SW480 (cell line): Measurements from ENCODE around the gene SORCS2.
"Not testable (repeated sequence)": the region's sequence is repeated elsewhere in the genome, so short reads cannot be mapped to it uniquely, and the experiment has no call there.

Source experiments
- DNase-seq: peaks from one replicate; pipeline ENCODE4 v3.0.0-alpha.2; 2016; ENCODE audit warnings: low spot score

SORCS2 gene

DNA sequence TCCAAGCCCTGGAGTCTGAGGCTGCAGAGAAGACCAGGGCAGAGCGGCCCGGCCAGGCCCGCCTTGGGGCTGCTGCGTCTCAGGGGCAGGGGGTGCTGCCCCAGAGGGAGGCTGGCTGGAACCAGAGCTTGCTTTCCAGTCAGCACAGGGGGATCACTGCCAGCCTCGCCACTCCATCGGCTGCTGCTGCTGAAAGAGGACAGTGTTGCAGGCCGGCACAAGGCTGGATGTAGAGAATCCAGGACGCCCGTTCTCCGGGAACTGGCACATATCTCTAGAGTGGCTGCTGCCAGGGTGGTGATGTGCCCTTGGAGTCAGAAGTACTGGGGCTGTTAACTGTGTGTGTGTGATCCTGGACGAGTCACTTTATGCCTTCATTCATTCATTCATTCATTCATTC lies 31.9 kb upstream of the SORCS2 start:
- DNase-seq, result no peak

DNA sequence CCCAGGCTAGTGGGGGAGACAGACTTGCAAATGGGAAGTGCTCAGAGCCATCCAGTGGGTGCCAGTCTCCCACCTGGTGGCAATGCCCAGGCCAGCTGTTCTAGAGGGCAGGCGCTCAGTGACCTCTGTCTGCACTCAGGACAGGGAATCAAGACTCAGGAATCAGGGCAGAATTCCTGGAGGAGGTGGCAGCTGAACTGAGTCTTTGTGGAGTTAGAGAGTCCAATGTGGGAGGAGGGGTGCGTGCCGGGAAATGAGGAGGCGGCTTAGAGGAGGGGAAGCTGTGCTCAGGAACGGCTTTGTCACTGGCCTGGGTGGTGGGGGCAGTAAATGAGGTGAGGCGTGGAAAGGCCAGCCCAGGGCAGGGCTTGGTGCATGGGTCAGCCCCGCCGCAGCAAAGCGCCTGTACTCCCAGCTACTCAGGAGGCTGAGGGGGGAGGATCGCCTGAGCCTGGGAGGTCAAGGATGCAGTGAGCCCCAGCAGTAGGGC lies 31.3 kb upstream of the SORCS2 start:
- DNase-seq, result no peak

DNA sequence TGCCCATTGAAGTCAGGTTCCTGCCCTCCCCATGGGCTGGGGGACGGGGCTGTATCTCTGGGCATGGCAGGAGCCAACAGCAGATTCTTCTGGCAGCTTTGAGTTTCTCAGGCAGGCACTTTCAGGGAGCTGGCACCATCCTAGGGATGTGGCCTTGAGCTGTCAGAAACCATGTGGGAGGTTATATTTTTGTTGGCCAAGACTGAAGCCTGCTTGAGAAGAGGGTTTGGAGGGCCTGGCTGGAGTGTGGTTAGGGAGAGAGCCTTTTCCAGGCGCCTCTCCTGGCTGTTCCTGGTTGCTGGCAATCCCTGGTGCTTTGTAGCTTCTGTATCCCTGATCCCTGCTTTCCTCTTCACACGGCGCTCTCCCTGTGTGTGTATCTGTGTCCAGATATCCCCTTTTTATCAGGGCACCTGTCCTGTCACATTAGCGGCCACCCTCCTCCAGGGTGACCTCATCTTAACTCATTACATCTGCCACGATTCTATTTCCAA lies 30.6 kb upstream of the SORCS2 start:
- DNase-seq, result no peak

DNA sequence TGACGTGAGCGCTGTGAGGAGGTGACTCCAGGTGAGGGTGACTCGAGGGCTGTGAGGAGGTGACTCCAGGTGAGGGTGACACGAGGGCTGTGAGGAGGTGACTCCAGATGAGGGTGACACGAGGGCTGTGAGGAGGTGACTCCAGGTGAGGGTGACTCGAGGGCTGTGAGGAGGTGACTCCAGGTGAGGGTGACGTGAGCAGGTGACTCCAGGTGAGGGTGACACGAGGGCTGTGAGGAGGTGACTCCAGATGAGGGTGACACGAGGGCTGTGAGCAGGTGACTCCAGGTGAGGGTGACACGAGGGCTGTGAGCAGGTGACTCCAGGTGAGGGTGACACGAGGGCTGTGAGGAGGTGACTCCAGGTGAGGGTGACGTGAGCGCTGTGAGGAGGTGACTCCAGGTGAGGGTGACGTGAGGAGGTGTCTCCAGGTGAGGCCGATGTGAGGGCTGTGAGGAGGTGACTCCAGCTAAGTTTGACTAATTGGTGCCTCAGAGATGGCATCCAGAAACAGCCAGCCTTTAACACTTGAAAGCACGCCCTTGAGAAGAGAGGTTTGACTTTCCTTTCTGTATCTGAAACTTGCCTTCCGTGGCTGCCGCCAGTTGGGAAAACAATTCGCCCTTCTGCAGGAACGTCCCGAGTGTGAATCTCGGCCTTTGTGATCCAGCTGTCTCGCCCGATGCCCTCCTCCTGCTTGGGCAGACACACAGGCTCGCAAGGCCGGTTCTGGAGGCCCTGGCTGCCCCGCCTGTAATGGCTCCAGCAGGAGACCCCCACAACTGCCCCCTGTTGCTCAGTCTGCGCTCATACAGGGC lies 27.1 kb upstream of the SORCS2 start:
- not testable (repeated sequence) for DNase-seq

DNA sequence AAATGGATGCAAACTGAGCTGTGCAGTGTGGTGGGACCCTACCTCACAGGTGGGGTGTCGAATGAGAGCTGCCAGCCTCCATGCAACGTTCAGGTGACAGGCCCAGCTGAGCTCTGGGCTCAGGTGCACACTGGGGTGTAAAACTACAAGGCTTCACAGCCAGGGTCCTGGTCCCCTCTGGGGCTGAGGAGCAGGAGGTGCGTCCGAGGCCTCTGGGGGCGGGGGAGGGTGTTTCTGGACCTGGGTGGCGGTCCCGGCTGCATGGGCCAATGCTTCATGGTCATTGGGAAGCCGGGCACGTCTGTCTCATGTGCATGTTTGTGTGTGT lies 26.5 kb upstream of the SORCS2 start:
- no peak for DNase-seq

DNA sequence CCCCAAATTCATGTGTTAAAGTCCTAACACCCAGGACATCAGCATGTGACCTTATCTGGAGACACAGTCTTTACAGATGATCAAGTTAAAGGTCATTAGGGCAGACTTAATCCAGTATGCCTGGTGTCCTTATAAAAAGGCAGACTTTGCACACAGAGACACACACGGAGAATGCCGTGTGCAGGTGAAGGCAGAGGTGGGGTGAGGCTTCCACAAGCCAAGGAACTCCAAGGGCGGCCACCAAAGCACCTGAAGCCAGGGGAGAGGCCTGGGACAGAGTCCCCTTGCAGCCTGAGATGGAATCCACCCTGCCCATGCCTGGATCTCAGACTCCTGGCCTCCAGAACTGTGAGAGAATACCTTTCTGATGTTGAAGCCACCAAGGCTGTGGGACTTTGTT lies 26.1 kb upstream of the SORCS2 start:
- no peak for DNase-seq

DNA sequence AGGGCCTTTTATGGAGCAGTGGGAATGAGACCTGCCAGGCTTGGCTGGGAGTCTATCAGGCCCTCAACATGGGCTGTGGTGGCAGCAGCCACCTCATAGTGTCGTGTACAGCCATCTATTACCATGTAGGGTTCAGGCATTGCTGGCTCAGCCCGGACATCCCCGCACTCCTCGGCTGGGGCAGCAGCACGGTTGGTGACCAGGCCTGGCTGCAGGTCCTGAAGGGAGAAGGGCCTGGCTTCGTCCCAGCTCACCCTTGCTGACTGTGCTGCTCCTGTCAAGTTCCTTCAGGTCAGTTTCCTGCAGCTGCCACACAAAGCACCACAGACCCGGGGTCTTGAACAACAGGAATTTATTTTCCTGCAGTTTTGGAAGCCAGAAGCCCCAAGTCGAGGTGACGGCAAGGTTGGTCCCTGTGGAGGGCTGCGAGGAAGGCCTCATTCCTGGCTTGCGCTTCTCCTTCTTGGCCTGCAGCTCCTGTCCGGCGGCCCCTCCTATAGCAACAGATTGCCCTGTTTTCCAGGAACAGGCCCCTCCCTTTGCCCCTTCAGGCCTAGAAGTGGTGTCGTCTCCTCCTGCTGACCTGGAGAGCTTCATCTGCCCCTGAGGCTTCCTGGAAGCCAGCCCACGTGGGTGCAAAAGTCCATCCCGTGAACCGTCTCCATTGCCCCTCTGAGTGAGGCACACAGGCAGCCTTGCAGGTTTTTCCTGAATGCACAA lies 25.2 kb upstream of the SORCS2 start:
- no peak for DNase-seq

DNA sequence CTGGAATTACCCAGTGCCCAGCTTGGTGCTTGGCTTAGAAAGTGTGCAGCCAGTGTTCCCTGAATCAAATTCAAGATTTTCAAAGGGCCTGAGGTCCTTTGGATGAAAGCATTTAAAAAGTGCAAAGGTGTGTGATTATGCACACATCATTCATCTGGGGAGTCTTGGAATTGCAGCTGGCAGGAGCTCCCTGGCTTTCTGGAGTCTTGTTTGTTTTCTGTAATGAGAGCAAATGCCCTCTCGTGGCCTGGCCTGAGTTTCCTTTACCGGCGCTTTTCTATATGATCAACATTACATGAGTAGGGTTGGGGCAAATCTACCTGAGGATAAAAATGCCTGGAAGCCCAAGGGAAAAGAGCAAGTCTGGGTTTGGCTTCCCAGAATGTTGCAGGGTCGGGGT lies 24.6 kb upstream of the SORCS2 start:
- no peak for DNase-seq

DNA sequence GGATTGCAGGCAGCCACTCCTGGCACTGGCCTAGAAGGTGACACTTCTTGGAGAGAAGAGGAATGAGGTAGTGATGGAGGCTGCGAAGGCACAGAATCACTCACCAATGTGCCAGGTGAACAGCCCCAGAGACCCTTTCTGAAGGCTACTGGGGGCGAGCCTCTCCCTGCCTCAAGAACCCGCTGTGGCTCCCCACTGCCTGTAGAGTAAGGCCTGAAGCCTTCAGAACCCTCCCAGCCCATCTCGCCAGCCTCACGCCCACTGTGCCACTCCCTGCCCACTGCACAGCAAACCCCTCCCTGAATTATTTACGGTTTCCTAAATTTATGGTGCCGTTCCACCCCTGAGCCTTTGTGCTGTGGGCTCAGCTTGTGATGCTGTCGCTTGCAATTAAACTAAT lies 24.2 kb upstream of the SORCS2 start:
- no peak for DNase-seq

DNA sequence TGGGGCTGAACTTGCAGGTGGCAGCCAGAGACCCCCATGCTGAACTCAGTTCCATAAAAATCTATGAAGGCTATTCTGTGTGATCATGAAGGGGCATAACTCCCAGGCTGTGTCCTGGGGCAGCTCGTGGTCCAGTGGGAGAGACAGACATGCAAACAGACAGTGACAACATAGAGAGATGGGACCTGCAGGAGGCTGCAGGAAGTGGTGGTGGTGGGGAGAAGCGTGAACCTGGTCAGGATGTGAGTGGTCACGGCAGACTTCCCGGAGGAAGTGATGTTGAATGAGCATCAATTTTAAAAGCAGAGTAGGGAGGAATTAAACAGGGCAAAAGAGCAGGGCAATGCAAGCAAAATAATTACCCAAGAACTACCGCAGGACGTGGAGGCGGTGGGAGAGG lies 23.2 kb upstream of the SORCS2 start:
- no peak for DNase-seq

DNA sequence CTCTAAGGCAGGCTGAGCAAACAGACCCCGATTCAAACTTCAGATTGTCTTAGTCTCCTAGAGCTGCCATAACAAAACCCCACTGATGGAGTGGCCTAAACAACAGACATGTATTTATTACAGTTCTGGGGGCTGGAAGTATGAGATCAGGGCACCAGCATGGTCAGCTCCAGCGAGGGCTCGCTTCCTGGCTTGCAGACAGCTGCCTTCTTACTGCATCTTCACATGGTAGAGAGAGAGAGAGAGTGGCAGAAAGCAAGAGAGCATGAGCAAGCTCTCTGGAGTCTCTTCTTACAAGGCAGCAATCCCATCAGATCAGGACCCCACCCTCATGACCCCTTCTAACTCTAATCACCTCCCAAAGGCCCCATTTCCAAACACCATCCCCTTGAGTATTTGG lies 22.3 kb upstream of the SORCS2 start:
- no peak for DNase-seq

DNA sequence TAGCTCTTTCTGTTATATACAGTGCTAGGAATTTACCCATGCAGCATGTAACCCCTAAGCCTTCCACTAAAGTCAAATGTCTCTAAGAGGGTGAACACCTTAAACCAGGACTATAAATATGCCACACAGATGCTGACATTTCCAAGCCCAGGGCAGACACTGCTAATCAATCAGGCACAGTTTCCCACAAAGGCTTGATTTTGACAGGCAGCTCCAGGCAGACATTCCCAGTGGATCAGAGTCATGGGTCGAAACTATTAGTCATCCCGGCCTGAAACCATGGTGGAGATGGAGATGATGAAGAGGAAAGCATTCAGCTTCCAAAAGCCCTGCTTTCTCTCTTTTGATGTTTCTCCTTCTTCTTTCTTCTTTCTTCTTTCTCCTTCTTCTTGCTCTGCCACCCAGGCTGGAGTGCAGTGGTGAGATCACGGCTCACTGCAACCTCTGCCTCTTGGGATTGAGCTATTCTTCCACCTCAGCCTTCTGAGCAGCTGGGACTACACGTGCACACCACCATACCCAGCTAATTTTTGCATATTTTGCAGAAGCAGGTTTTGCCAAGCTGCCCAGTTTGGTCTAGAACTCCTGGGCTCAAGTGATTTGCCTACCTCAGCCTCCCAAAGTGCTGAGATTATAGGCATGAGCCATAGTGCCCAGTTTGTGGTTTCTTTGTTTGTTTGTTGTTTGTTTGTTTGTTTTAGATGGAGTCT lies 21.0 kb upstream of the SORCS2 start:
- no peak for DNase-seq

DNA sequence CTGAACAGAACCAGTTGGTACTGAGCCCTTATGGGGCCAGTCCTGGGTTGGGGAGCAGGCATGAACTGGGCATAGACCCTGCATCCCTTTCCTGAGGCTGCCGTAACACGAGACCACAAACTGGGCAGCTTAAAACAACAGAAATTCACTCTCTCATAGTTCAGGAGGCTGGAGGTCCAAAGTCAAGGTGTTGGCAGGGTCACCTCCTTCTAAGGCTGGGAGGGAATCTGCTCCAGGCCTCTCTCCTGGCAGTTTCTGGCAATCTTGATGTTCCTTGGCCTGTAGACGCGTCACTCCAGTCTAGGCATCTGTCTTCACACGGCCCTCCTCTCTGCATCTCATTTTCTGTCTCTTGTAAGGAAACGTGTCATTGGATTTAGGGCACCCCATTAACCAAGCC lies 19.8 kb upstream of the SORCS2 start:
- no peak for DNase-seq

DNA sequence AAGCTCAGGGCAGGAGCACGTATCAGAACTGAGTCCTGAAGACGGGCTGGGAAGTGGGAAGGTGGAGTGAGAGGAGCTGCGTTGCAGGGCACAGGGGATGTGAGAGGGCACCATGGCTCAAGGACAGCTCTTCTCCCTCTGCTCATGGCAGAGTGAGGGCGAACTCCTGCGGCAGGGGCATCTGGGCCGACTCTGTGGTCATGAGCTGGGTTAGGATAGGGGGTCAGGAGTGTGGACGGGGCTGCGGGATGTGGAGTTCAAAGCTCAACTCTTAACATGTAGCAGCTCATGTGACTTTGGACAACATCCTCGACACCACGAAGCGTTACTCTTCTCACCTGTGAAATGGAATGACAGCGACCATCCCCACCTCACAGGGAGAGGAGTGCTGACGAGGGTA lies 19.4 kb upstream of the SORCS2 start:
- DNase-seq, result no peak

DNA sequence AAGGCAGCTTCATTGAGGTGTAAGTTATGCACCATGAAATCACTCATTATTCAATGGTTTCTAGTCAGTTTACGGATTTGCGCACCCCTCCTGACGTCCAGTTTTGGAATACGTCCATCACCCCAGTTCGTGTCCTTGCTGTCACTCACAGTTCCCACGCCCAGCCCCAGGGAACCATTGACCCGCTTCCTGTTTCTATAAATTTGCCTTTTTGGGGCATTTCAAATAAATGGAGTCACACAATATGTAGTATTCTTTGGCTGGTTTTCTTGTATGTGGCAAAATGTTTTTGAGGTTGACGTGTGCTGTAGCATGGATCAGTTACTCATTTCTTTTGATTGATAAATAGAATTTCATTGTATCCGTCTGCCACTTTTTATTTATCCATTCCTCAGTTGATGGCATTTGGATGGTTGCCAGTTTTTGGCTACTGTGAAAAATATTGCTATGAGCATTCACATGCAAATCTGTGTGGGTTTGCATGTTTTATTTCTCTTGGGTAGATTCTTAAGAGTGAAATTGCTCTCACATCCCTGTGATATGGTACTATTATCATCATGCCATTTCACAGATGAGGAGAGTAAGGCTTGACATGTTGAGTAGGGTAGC lies 18.4 kb upstream of the SORCS2 start:
- no peak for DNase-seq

DNA sequence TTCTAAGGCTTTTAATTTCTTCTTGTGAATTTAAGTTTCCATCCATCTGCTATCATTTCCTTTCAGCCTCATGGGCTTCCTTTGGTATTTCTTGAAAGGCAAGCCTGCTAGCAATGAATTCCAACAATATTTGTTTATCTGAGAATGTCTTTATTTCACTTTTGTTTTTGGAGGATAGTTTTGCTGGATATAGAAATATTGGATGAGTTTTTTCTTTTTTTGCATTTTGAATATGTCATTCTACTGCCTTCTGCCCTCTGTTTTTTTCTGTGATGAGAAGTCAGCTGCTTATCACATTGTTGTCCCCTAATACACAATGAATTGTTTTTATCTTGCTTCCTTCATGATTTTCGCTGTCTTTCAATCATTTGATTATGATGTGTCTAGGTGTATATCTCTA lies 13.2 kb upstream of the SORCS2 start:
- DNase-seq, result no peak

DNA sequence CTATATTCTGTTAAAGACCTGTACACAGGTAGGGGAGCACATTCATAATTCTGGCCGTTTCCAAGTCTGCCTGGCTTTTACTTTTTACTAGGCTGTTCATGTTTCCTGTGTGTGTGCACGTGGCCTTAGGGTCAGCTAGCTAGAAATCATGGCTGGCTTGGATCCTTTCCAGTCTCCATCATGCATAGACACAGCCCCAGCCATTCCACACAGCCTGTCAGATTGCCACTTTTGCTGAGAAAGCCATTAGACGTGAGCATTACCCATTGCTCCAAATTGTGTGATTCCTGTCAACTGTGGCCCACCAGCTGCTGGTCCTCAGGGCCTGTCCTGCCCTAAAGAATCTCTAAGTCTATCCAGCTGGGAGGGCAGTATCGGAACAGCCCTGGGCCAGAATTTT lies 11.4 kb upstream of the SORCS2 start:
- DNase-seq, result no peak

DNA sequence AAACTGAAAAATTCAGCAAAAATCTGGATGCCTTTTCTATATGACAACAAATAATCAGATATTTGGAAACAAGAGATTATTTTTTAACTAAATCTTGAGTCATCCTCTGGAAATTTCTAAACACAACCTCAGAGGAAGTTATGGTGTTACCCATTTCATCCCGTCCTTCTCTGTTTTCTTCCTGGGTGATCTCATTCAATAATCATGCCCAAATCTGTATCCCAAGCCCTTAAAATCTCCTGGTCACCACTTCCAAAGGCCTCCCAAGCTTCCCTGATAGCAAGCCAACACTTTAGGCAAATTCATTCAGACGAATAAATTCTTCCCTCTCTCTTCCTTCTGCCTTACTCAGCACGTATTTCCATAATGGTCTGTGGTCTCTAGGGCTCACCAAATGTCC lies 9.7 kb upstream of the SORCS2 start:
- DNase-seq, result no peak

DNA sequence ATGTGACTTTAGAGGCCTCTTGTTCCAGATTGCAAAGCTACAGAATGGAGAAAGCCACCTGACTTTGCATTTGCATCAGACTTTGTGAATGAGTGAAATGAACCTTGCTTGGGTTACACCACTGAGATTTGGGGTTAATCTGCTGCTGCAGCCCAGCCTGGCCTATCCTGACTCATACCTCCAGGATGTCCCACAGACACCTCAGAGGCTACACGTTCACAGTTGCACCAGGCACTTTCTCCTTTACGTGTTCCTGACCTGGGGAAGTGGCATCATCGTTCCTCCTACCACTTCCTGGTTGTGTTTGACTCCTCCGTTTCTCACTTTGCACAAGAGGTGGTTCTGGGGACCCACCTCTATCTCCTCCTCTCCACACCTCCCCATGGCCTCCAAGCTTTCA lies 9.2 kb upstream of the SORCS2 start:
- no peak for DNase-seq

DNA sequence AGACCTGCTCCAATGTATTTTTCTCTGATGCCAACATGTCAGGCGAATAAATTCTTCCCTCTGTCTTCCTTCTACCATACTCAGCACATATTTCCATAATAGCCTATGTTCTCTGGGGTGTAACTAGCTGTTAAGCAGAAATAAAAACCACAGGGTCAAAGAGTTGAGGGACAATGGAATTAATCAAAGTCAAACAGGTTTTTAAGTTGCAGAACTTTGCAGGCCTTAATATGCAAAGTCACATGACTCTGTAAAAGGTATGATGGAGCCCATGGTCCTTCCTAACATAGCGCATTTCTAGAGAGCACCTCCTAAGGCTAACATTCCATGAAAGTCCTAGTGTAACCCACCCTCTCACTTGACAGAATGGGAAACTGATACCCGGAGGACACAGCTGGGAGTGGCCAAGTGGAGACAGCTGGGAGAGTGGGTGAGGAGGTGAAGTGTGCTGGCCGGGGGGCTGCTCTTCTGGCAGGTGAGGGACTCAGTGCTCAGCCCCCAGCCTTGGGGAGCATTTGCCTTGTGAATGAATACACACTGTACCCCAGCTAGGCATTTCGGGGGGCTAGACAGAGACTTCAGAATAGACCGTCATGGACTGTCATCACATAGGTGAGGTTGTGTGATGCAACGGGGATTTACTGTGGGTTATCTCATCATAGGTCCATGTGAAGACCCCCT lies 8.4 kb upstream of the SORCS2 start:
- no peak for DNase-seq

DNA sequence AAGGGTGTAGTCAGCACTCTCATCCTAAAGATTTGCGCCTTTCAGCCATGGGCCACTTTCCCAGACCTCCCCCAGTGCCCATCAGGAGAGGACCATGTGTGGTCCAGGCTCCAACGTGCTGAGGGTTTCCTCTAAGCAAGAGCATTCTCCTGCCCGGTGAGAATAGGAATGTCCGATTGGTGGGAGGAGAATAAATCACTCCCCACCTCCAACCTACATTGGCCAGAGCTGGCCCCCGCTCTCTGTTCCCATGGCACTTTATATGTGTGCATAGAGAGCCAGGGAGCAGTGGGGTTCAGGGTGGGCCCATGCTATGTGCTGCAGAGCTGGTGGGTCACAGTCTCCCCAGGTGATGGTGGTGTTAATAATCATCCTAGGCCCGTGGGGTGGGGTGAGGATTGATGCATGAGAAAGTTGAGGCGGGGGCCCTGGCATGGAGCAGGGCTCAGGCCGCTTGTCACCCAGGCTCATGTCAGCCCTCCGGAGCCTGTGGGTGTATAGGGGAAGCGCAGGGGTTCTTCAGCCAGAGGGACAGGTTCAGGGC lies 6.8 kb upstream of the SORCS2 start:
- no peak for DNase-seq

DNA sequence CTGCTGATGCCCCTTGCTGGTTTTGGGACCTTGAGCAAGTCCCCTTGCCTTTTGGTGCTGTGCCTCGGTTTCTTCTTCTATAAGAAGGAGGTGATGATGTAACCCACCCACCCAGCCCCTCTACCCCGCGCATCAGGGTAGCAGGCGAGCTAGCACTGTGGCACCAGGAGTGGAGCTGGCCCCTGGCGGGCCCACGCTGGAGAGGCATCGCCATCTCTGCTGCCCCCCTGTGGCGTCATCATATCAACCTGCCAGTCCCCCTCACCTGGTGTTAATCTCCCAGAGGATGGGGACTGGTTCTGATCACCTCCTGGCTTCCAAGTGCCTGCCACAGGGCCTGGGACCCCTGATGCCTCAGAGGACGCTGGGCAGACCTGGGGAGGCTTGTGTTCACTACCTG lies 6.3 kb upstream of the SORCS2 start:
- no peak for DNase-seq
